ENCODE data around the gene KIAA1958. TPM values are rescaled to one million over a fixed set of nuclear protein-coding genes. Genes with fewer than 3 reads are reported as not detected.

KIAA1958 gene
- polyA plus RNA-seq, 3 donors: 1.9 to 4.2 (median 1.9) TPM

- no peak for DNase-seq
- TF ChIP-seq, protein P1, sequence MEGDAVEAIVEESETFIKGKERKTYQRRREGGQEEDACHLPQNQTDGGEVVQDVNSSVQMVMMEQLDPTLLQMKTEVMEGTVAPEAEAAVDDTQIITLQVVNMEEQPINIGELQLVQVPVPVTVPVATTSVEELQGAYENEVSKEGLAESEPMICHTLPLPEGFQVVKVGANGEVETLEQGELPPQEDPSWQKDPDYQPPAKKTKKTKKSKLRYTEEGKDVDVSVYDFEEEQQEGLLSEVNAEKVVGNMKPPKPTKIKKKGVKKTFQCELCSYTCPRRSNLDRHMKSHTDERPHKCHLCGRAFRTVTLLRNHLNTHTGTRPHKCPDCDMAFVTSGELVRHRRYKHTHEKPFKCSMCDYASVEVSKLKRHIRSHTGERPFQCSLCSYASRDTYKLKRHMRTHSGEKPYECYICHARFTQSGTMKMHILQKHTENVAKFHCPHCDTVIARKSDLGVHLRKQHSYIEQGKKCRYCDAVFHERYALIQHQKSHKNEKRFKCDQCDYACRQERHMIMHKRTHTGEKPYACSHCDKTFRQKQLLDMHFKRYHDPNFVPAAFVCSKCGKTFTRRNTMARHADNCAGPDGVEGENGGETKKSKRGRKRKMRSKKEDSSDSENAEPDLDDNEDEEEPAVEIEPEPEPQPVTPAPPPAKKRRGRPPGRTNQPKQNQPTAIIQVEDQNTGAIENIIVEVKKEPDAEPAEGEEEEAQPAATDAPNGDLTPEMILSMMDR (IDR thresholded peaks at IDR 0.05): no peak
- peaks cover 0 to 2% of the 10 kb centered on the region in 2 donors for H3K36me3 Mint-ChIP-seq
- Histone ChIP-seq H3K9me3 (replicated peaks in 1 of 2; ENCODE audit: control insufficient read depth in 1 of 2, insufficient read depth in 1 of 2, low read length in 2 of 2) (no peaks in the 10 kb centered on the region), H2AFZ (ENCODE audit: insufficient read depth, low read depth, low read length, poor library complexity, severe bottlenecking) (no peak overlapping the region), H4K20me1 (ENCODE audit: insufficient read depth, low read length) (no peaks in the 10 kb centered on the region), H3K4me3 (replicated peaks in 1 of 3; ENCODE audit: low read depth in 2 of 3, low read length in 3 of 3) (no peak overlapping the region), H3K36me3 (replicated peaks in 1 of 2; ENCODE audit: control insufficient read depth in 1 of 2, insufficient read depth in 2 of 2, low read length in 2 of 2) (no peaks in the 10 kb centered on the region), H3K9ac (ENCODE audit: insufficient read depth, low read length, poor library complexity, severe bottlenecking) (no peak overlapping the region), H3K79me2 (ENCODE audit: insufficient read depth, low read length) (no peaks in the 10 kb centered on the region), H3K27me3 (ENCODE audit: control insufficient read depth in 2 of 2, insufficient read depth in 2 of 2, low read length in 2 of 2) (no peaks in the 10 kb centered on the region), H3K27ac (ENCODE audit: low read depth in 1 of 2, low read length in 2 of 2) (no peak overlapping the region), H3K4me2 (replicated peaks; ENCODE audit: extremely low read depth, low read length, poor library complexity, severe bottlenecking) (no peak overlapping the region), H3K4me1 (ENCODE audit: control insufficient read depth in 1 of 2, insufficient read depth in 2 of 2, low read length in 2 of 2) (no peaks in the 10 kb centered on the region)
- no peak overlapping the region for H3K4me3 Mint-ChIP-seq
- 92% methylated on average over 2 of the region's 2 CpGs for WGBS (ENCODE audit: insufficient coverage)
- intact Hi-C loops (cut with micrococcal nuclease): no loop called here
- peaks cover 4% of the 10 kb centered on the region for H3K4me1 Mint-ChIP-seq
- peak overlapping the region in 1 of 7 donors; percentile 15 for H3K27ac Mint-ChIP-seq
- peaks cover 0 to 1% (median 1%) of the 10 kb centered on the region in 3 donors for H3K27me3 Mint-ChIP-seq (ENCODE audit: low read depth in 3 of 3)
- peaks cover 0 to 1% (median 0%) of the 10 kb centered on the region in 7 donors for H3K9me3 Mint-ChIP-seq
Observed at GRCh38 chr9:112558978-112559377, 72.4 kb downstream of the KIAA1958 start.

DNA sequence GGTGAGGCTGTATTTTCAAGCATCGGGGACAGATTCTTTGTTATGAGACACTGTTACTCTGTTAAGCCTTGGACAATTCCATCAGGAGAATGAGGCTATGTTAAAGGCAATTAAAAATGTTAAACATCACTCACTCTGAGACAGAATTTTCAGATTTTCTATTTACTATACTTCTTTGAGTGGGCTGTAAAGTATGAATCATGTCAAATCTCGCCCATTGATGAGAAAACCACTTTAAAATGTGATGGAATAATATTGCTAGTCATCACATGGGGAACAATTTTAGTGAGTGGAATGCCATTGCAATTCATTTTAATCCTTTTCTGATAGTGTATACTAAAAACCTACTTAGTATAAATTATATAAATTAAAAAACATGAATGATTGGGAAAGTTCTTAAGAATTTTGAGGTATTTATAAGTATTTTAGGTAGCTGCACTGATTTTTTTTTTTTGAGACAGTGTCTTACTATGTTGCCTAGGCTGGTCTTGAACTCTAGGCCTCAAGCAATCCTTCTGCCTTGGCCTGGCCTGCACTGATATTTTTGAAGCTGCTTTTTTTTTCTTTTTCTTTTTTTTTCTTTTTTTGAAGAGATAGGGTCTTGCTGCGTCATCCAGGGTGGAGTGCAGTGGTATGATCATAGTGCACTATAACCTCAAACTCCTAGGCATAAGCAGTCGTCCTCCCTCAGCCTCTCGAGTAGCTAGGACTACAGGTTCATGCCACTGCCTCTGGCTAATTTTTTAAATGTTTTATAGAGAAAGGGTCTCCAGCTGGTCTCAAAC is 73.2 kb downstream of the KIAA1958 start:
- Histone ChIP-seq H3K9me3 (replicated peaks in 1 of 2; ENCODE audit: control insufficient read depth in 1 of 2, insufficient read depth in 1 of 2, low read length in 2 of 2) (no peaks in the 10 kb centered on the region), H3K79me2 (ENCODE audit: insufficient read depth, low read length) (no peaks in the 10 kb centered on the region), H3K4me3 (replicated peaks in 1 of 3; ENCODE audit: low read depth in 2 of 3, low read length in 3 of 3) (no peak overlapping the region), H3K4me1 (ENCODE audit: control insufficient read depth in 1 of 2, insufficient read depth in 2 of 2, low read length in 2 of 2) (no peaks in the 10 kb centered on the region), H3K27ac (ENCODE audit: low read depth in 1 of 2, low read length in 2 of 2) (no peak overlapping the region), H3K9ac (ENCODE audit: insufficient read depth, low read length, poor library complexity, severe bottlenecking) (no peak overlapping the region), H4K20me1 (ENCODE audit: insufficient read depth, low read length) (no peaks in the 10 kb centered on the region), H3K27me3 (ENCODE audit: control insufficient read depth in 2 of 2, insufficient read depth in 2 of 2, low read length in 2 of 2) (no peaks in the 10 kb centered on the region), H3K4me2 (replicated peaks; ENCODE audit: extremely low read depth, low read length, poor library complexity, severe bottlenecking) (no peak overlapping the region), H3K36me3 (replicated peaks in 1 of 2; ENCODE audit: control insufficient read depth in 1 of 2, insufficient read depth in 2 of 2, low read length in 2 of 2) (no peaks in the 10 kb centered on the region), H2AFZ (ENCODE audit: insufficient read depth, low read depth, low read length, poor library complexity, severe bottlenecking) (no peak overlapping the region)
- H3K27ac Mint-ChIP-seq: no peak overlapping the region
- H3K4me3 Mint-ChIP-seq: no peak overlapping the region
- peaks cover 4% of the 10 kb centered on the region for H3K4me1 Mint-ChIP-seq
- DNase-seq: no peak
- peaks cover 0 to 1% (median 1%) of the 10 kb centered on the region in 3 donors for H3K27me3 Mint-ChIP-seq (ENCODE audit: low read depth in 3 of 3)
- peaks cover 0 to 2% of the 10 kb centered on the region in 2 donors for H3K36me3 Mint-ChIP-seq
- TF ChIP-seq, protein P1 (IDR thresholded peaks at IDR 0.05): no peak
- WGBS (ENCODE audit: insufficient coverage): no CpG with 5 or more reads among the region's 5 CpGs
- intact Hi-C loops (cut with micrococcal nuclease): no loop called here
- peaks cover 0 to 1% (median 0%) of the 10 kb centered on the region in 7 donors for H3K9me3 Mint-ChIP-seq

Data from CD14-positive monocyte (primary cell).